IMR-90 (cell line): ENCODE measurements around the gene ARL14EP.

Experiments
- BHLHE40 ChIP-seq: fragments of 150-350 bp; IDR thresholded peaks from 2 replicates; pipeline ENCODE4 v1.6.1; 2016; ENCODE audit warnings: mild to moderate bottlenecking, low read depth, low read length
- CEBPB ChIP-seq: IDR thresholded peaks from 2 replicates; pipeline ENCODE4 v1.6.1; 2012; ENCODE audit warnings: low read depth, low read length, improper control_type of control experiment
- CHD1 ChIP-seq: IDR thresholded peaks from 2 replicates; pipeline ENCODE4 v1.6.1; 2012; ENCODE audit warnings: low read depth, low read length, improper control_type of control experiment
- FOS ChIP-seq: fragments of 150-350 bp; IDR thresholded peaks from 2 replicates; pipeline ENCODE4 v1.6.1; 2016; ENCODE audit warnings: low read depth, low read length
- MAFK ChIP-seq: IDR thresholded peaks from 2 replicates; pipeline ENCODE4 v1.6.1; 2012; ENCODE audit warnings: low read depth, low read length, improper control_type of control experiment
- MAZ ChIP-seq: IDR thresholded peaks from 2 replicates; pipeline ENCODE4 v1.6.1; 2012; ENCODE audit warnings: low read depth, mild to moderate bottlenecking, low read length, improper control_type of control experiment, moderate library complexity, borderline replicate concordance
- NFE2L2 ChIP-seq: fragments of 150-350 bp; IDR thresholded peaks from 2 replicates; pipeline ENCODE4 v1.6.1; 2016; ENCODE audit warnings: low read depth, mild to moderate bottlenecking, low read length
- POLR2A ChIP-seq: IDR thresholded peaks from 2 replicates; pipeline ENCODE4 v1.6.1; 2012; ENCODE audit warnings: mild to moderate bottlenecking, low read depth, low read length
- RAD21 ChIP-seq: IDR thresholded peaks from 2 replicates; pipeline ENCODE4 v1.6.1; 2012; ENCODE audit warnings: low read length, improper control_type of control experiment
- RFX5 ChIP-seq: IDR thresholded peaks from 2 replicates; pipeline ENCODE4 v1.8.0; 2012; ENCODE audit warnings: low read depth, mild to moderate bottlenecking, low read length, moderate library complexity
- SMC3 ChIP-seq: fragments of 150-350 bp; IDR thresholded peaks from 2 replicates; pipeline ENCODE4 v1.6.1; 2016; ENCODE audit warnings: low read depth, mild to moderate bottlenecking, antibody characterized with exemption, low read length, moderate library complexity
- TF ChIP-seq, protein P1 (sequence below): conservative IDR thresholded peaks from 2 replicates; pipeline ENCODE4 v1.5.1; 2012; ENCODE audit warnings: mild to moderate bottlenecking, low read depth, low read length, improper control_type of control experiment
- TF ChIP-seq, protein P2 (sequence below): fragments of 150-350 bp; IDR thresholded peaks from 2 replicates; pipeline ENCODE4 v1.6.1; 2017; ENCODE audit warnings: mild to moderate bottlenecking, antibody characterized with exemption, low read length, low read depth
- TF ChIP-seq, protein P3 (sequence below): fragments of 150-350 bp; IDR thresholded peaks from 2 replicates; pipeline ENCODE4 v1.6.1; 2016; ENCODE audit warnings: low read depth, mild to moderate bottlenecking, low read length, moderate library complexity, borderline replicate concordance

DNA sequence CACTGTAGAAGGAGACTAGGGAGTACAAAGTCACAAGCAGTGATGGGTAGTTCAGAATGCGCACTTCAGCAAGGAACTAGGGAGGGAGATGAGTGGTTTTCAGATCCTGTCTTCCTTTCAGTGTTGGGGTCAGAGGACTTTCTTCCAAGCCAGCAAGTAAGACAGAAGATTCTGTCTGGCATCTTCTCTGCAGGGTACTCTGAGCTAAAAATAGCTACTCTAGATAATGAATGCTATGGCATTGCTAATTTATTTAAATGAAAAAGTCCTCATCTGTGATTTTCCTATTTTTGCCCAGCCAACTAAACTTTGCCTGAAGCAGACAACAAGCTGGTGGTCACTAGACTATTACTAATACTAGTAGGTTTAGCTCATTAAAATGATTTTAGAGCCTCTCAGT, 18.3 kb upstream of the ARL14EP start:
- TF ChIP-seq, protein P1, sequence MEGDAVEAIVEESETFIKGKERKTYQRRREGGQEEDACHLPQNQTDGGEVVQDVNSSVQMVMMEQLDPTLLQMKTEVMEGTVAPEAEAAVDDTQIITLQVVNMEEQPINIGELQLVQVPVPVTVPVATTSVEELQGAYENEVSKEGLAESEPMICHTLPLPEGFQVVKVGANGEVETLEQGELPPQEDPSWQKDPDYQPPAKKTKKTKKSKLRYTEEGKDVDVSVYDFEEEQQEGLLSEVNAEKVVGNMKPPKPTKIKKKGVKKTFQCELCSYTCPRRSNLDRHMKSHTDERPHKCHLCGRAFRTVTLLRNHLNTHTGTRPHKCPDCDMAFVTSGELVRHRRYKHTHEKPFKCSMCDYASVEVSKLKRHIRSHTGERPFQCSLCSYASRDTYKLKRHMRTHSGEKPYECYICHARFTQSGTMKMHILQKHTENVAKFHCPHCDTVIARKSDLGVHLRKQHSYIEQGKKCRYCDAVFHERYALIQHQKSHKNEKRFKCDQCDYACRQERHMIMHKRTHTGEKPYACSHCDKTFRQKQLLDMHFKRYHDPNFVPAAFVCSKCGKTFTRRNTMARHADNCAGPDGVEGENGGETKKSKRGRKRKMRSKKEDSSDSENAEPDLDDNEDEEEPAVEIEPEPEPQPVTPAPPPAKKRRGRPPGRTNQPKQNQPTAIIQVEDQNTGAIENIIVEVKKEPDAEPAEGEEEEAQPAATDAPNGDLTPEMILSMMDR: no peak
- TF ChIP-seq MAZ (no peak), RFX5 (no peak), POLR2A (no peak), CEBPB (no peak), RAD21 (no peak), MAFK (no peak), SMC3 (no peak), BHLHE40 (no peak), FOS (no peak), NFE2L2 (no peak), CHD1 (no peak)
- TF ChIP-seq, protein P2, sequence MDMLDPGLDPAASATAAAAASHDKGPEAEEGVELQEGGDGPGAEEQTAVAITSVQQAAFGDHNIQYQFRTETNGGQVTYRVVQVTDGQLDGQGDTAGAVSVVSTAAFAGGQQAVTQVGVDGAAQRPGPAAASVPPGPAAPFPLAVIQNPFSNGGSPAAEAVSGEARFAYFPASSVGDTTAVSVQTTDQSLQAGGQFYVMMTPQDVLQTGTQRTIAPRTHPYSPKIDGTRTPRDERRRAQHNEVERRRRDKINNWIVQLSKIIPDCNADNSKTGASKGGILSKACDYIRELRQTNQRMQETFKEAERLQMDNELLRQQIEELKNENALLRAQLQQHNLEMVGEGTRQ: no peak
- TF ChIP-seq, protein P3, sequence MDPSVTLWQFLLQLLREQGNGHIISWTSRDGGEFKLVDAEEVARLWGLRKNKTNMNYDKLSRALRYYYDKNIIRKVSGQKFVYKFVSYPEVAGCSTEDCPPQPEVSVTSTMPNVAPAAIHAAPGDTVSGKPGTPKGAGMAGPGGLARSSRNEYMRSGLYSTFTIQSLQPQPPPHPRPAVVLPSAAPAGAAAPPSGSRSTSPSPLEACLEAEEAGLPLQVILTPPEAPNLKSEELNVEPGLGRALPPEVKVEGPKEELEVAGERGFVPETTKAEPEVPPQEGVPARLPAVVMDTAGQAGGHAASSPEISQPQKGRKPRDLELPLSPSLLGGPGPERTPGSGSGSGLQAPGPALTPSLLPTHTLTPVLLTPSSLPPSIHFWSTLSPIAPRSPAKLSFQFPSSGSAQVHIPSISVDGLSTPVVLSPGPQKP: no peak
